GM18907 (cell line): ENCODE measurements around the gene MED25.

Experiments used
- ATAC-seq: cut with Tn5 transposase; IDR thresholded peaks from one replicate; pipeline ENCODE4 v1.9.1; 2021; ENCODE audit warnings: mild to moderate bottlenecking, moderate library complexity; ENCODE audit not compliant: unreplicated experiment

Gene MED25

DNA sequence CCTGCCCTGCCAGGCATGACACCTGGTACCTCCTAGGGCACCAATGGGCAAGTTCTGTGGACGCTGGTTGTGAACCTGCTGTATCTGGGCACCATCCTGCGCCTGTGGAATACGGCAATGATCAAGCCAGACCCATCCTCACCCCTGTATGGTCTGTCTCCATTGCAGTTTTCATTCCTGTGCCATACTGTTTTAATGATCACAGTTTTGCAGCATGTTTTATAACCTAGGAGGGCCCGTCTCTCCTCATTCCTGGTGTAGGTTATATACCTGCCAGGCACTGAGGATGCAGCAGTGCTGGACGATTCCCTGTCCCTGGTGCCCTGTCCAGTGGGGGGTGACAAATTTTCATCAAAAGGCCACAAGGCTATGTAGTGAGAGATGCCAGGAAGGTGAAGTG lies 65.0 kb downstream of the MED25 start:
- no peak for ATAC-seq

DNA sequence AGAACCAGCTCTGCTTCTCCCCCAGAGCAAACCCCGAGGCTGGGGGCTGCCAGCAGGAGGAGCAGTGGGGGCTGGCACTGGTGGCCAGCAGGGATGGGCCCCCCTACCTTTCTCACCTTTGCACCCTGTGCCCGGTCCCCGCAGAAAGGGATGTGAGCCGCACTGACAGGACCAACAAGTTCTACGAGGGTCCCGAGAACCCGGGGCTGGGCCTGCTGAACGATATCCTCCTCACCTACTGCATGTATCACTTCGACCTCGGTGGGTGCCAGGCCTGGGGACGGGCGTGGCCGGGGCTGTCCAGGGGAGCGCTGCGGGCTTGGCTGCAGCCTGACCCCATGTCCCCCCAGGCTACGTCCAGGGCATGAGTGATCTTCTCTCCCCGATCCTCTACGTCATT lies 66.0 kb downstream of the MED25 start:
- no peak for ATAC-seq

DNA sequence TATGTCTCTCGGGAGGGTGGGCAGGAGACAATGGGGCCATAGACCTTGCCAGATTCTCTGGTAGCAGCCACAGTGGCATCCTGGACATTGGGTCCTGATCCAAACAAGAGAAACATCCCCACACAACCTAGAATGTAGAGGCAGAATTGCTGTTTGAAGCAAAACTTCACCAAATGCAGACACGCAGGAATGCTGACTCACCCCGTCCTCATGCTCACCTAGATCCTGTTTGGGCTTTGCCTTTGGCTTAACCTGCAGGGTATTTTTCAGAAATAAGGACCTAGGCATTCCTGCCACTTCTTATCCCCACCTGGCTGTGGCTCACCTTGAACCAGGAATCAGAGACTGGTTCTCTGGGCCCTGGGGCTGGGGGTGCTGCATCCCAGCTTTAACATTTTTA lies 66.7 kb downstream of the MED25 start:
- ATAC-seq, result no peak
